HG03066 (cell line): ENCODE measurements around the gene RALGPS1.

Experiments used
- ATAC-seq: cut with Tn5 transposase; IDR thresholded peaks from one replicate; pipeline ENCODE4 v1.9.1; 2021; ENCODE audit warnings: low read depth; ENCODE audit not compliant: unreplicated experiment

Gene RALGPS1

DNA sequence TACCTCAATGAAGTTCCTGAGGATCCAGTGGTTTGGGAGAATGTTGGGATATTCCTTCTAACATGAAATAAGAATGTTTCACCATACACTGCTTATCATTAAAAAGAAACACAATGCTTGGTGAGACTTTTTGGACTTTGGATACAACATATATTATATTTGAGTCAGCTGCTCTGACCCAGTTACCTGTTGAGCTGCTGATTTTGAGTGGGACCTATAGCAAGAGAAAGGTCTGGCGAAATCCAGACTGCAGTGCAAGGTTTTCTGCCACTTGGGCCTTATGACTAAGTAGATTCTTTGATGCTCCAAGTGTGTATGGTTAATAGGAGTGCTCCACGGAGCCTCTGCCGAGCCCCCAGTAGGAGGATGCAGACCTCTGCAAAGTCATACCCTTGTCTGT lies 10.0 kb upstream of the RALGPS1 start:
- ATAC-seq, result no peak

DNA sequence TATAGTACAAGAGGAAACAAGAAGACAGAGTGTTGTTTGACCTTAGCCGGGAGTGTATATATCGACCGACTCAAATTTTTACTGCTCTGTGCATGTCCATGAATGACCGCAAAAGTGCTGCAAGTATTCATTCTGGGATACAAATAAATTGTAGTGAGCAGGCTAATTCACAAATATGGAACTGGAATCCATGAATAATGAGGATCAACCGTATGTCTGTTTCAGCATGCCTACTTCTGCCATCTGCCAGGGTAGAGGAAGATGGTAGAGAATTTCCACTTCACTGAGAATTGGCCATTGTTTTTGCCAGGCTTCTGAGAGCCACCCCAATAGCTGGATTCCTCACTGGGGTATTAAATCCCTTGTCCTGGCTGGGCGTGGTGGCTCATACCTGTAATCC lies 8.5 kb upstream of the RALGPS1 start:
- ATAC-seq, result no peak

DNA sequence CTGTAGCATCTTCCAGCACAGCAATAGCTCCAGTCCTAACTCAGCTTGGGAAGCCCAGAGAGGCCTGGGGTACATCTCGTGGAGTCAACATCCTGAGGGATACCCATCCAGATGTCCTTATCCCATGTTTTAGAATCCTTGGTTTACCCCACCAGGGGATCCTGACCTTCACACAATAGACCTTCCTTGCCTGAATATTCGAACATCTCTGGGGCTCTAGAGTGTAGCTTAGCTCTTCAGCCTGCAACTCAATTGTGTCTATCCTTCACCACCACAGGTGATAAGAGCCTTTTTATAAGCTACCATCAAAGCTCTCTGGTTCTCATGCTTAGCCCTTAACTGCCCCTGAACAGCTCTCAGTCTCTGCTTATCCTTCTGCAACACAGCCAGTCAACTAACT lies 7.5 kb upstream of the RALGPS1 start:
- no peak for ATAC-seq

DNA sequence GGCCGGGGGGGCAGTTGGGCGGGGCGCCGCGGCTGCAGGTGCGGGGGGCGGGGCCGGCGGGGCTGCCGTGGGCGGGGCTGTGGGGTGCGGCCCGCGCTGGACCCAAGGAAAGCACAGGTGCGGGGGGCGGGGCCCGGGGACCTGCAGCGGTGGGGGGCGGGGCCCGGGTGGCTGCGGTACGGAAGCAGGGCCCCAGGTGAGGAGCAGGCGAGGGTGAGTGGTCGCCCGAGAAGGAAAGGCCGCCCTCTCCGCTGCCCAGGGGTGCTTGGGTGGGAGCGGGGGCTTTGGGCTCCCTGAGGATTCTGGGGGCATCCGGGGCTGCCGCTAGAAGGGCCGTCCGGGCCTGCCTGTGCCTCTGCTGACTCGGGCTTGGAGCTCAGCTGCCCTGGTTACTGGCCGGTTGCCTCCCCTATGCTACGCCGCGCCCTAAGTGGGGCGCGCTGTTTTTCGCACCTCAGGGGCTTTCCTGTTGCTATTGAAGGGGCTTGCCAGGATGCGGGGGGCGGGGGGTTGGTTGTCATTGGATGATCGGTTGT lies 767 bp downstream of the RALGPS1 start:
- no peak for ATAC-seq

DNA sequence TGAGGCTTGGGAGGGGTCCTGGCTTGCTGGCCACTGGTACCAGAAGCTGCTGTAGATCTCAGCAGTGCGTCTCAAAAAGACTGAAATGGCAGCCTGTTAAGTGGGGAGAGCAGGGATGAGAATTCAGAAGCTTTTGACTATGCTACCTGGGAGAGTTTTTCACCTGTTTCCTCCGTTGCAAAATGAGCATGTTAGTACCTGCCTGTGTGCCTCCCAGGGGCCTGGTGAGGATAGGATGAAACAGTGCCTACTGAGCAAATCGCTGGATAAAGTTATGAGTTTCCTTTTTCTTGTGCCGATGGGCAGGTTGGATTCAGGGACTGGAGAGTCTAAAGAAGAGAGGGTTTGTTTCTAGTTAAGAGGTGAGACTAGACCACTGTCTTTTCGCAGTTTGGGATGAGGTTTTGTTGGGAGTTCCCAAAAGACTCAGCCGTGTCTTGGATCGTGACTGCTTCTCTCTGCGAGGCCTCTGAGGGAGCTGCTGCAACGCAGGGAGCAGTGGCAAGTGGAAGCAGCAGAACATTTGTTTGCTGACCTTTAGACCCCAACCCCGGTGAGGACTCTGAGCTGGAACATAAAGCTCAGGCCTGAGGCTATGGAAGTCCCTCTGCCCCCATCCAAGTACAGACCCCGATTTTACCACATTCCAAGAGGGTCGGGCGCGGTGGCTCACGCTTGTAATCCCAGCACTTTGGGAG lies 1.4 kb downstream of the RALGPS1 start:
- no peak for ATAC-seq

DNA sequence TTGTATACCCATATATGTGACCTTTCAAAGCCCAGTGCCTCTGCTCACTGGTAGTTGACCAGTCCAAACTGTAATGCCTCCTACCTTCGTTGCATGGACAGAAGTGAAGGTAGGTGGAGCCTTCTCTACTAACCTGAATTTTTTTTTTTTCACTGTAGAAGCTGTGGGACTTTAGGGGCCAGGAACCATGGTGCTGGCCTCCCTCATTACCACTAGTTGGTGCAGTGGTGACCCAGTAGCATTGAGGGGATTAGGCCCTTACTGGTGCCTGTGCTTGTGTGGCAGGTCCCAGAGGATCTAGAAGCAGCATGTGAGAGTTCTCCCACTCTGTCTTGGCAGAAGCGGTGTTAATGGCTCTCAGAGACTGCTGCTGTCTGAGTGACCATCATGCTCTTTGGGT lies 2.3 kb downstream of the RALGPS1 start:
- ATAC-seq, result no peak

DNA sequence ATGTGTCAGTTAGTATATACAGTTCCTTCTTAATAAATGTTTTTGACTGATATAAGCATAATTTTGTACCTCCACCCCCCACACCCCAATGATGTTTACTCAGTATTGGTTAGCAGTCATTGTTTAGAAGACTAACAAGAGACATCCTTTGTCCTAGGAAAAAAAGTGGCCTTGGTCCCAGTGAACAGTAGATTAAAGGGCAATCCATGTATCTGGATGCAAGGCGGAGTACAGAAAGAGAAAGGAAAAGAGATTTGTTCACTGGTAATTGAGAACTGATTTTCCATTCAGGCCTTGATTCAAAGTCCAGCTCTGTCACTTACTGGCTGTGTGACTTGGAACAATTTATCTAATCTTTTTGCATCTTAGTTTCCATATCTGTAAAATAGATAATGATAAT lies 4.6 kb downstream of the RALGPS1 start:
- ATAC-seq, result no peak

DNA sequence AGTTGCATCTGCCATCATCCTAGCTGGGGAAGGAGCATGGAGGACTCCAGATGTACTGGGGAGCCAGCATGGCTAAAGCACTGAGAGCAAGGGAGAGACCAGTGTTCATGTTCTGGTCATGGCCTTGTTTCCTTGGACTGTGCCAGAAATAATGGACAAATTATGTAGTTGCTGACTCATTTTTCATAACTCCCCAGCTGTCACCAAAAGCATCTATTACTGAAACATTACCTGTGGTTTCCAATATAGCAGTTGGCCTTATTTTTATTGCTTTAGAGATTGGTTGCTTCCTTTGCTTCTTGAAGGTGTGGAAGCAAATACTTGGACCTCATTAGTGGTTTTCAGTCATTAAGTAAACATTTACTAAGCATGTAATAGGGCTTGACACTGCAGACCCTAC lies 11.3 kb downstream of the RALGPS1 start:
- no peak for ATAC-seq

DNA sequence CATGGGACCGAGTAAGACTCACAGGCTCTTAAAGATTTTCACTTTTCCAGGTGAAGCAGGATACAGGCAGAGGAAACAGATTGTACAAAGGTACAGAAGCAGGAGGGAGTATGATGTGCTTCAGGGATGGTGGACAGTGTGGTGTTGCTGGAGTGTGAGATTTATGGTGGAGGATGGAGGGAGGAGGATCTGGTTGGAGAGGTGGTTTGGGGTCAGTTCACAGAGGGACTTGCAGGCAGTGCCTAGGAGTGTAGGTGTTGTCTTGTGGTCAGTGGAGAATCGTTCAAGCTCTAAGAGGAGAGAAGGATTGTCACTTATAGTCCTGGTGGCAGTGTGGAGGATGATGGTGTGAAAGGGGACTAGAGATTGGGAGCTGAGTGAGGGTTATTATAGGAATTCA lies 11.8 kb downstream of the RALGPS1 start:
- ATAC-seq, result no peak

DNA sequence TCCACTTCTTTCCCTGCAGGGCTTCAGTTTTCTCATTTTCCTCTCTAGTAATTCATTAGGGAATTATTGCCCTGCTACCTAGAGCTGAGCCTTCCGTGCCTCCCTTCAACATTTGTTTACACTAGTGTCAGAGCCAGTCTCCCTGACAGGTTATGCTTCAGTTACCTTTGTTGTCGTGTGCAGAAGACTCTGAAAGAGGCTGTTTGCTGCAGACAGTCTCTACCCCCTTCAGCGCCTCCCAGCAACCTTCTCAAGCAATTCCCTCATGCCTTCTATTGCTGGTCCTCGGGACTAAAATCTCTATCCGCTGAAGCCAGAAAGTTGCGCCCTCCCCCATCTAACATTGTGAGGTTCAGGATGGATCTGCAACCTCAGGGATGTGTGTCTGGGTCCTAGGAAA lies 12.8 kb downstream of the RALGPS1 start:
- ATAC-seq, result no peak

DNA sequence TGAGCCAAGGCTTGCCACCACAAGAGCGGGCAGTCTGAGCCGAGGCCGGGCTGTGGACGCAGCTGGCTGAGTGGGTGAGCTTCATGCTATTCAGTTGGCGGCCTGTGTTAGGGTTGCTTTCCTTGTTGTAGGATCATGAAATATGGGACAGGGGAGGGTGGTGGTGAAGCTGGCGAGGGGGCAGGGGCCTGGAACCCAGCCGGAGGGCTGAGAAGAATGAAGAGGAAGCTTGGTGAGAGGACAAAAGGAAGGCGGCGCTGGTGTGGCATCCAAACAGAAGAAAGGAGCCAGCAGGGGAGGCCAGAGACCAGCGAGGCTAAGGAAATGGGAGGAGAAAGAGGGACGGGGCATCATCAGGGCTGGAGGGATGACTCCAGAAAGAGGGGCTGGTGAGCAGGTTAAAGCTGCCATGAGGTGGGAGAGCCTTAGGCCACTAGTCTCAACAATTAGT lies 18.3 kb downstream of the RALGPS1 start:
- ATAC-seq, result no peak

DNA sequence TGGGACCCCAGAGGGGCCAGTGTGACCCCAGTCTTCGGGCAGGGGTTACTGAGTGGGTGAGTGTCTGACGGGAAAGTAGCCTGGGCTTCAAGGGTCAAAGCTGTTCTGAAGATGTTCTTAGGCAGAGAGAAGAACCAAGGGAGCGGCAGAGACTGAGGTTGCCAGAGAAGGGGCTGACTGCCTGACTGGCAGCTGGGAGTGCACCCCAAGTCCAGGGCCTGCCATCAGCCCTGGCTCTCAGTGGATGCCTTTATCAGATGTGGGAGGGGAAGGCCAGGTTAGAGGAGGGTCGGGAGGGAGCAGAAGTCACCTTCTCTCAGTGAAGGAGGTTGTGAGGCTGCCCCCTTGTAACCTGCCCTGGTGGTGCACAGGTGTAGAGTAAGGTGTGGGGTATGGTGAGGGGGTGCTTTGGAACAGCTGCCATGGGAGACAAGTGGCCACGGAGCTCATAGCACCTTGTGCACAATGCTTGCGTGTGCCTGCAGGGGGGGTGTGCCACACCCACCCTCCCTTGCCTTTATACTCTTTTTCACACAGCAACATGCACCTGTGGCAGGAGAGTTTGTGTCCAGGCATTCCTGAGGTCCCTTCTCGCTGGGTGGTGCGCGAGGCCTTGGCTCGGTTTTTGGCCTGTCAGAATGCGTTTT lies 18.9 kb downstream of the RALGPS1 start:
- no peak for ATAC-seq

DNA sequence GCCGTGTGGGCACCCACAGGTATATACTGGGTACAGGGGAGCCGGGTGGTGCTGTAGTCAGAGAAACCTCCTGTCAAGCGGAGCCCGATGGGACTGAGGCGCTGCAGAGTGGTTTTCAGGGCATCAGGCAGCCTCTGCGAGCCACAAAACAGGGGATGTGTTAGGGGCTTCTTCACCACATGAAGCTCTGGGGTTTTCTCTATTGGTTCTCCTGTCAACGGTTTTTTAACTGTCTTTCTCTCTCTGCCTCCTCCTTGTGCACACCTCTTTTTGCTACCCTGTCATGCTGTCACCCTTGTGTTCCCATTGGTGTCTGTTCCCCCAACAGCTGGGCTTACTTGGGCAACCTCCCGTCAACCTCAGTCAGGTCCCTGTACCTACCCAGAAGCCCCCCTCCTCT lies 19.9 kb downstream of the RALGPS1 start:
- ATAC-seq, result no peak

DNA sequence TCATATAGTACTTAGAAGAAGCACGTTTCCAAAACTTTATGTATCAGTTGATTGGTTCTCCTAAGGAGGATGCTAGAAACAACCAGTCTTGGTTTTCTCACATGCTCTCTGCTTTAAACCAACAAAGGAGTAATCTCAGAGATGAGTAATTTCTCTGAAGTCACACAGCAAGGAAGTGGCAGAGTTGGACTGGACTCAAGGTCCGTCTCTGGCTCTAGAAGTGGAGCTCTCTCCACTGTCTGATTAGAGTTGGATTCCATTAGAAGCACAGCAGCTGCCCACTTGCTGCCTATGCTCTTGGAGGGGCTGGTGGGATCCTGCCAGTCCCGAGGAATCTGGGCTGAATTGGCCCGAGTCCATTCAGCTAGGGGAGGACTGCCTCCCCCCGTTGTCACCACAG lies 21.0 kb downstream of the RALGPS1 start:
- ATAC-seq, result no peak

DNA sequence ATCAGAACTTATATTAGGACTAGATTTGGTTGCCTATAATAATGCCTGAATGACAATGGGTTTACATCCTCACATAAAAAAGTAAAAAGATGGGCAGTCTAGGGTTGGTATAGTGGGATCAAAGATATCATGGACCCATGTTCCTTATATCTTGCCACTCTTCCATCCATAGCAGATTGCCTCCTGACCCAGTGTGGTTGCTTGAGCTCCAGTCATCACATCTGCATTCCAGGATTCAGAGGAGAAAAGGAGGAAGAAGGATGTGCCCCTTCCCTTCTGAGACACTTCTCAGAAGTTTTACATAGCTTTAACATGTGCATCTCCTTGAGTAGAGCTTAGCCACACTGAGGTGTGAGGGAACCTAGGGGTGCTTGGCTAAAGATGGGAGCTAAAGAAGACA lies 22.9 kb downstream of the RALGPS1 start:
- no peak for ATAC-seq

DNA sequence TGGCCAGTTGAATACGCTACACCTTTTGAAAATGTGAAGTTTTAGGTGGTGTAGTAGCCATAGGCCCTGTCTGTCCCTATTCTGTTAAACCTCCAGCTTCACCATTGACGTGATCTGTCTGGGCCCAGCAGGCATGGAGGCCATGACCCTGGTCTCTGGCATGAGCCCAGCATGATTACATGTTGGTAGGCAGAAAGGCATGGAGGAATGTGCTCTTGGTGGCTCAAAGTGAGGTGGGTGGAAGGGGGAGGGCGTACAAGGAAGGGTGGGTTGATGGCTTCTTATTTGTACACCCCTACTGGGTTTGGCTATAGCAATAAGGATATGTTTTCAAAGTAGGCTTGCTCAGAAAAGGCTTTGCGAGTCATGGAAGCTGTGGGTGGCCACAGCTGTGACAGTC lies 23.7 kb downstream of the RALGPS1 start:
- no peak for ATAC-seq

DNA sequence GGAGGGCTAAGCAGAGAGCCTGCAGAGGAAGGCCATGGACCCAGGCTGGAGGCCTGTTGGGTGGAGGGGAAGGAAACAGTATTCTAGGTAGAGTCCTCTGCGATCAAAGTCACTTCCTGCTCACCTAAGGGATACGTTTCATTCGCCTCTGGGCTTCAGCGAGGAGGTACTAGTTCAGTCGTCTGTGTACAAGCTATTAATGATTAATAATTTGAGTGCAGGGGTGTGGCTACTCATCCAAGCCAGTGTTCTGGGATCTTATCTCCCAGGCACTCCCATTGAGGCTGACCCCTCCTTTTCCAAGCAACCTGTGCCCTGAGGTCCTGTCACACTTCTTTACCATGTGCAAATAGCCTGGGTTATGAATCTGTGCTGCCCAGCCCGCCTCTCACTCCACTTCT lies 25.2 kb downstream of the RALGPS1 start:
- no peak for ATAC-seq

DNA sequence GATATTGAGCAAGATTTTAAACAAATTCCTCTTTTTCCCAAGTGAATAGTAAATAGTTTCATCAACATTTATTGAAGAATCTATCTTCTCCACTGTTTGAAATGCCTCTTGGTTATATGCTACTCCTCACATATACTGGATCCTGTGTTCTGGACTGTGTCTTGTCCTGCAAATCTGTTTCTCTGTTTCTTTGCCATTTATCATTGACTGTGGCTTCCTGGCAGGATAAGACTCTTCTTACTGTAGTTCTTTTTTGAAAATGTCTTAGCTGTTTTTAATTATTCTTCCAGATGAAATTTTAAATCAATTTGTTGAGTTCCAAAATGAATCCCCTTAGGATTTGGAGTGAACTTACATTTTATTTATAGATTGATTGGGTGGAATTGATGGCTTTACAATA lies 27.8 kb downstream of the RALGPS1 start:
- no peak for ATAC-seq

DNA sequence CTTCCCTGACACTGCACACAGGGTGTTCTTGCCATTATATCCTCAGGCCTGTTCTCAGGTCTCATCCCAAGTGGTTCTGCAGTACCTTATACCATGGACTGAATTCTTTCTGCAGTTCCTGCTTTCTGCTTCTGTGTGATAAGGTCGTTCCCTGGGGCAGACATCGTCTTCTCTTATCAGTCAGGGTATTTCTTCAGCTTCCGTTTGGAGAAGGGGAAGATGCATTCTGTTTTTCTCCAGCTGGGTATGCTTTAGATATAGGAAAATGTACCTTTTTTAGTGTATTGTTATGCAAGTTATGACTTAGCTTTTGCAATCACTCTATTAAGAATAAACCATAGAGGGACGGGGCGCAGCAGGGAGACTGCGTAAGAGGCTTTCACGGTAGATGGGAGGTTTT lies 31.1 kb downstream of the RALGPS1 start:
- ATAC-seq, result no peak

DNA sequence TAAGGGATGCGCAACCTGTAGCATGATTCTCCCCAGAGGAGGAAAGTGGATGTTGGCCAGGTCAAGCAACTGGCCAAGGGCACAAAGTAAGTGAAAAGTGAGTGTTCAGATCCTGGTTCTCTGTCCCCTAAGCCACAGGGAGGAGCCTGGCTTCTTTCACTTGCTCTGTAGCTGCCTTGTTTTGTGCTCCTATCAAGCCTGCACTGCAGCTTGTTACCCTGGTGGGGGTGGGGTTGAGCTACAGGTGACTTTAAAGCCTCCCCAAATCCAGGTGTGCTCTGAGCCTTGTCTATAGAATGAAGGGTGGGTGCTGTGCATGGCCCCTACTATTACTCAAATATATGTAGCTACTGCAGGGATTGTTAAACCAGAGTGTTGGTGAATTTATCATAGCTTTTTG lies 32.9 kb downstream of the RALGPS1 start:
- ATAC-seq, result no peak

DNA sequence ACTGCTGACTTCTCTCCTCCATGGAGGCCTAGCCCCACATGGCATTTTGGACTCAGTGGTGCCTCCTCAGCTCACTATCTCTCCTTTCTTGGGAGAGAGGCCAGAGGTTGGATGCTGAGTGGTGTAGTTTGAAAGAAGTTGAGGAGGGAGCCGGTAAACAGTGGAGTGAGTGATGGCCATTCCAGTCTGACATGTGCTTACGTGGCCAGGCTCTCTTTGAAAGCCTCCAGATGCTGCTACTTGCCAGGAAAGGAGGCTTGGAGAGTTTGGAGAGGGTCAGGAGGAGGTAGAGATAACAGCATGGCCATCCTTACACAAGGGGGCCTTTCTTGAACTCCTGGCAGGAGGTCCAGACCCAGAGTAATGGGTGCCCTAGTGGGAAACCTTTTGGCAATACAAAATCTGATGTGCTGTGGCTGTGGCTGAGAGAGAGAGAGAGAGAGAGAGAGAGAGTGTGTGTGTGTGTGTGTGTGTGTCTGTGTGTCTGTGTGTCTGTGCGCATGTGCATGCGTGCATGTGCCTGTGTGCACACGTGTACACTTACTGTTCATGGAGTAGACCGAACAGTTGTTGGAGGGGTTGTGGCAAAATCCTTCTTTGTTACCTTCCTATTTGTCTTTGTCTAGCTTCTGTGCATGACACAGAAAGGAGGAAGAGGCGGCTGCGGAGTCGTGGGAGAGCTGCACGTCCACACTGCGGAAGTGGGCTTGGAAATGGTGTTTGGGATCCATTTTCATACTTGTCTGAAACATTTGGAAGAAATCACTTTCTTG lies 37.8 kb downstream of the RALGPS1 start:
- no peak for ATAC-seq
